Breast epithelium (tissue), 4 donors: ENCODE measurements around the gene IGF1R. TPM values are rescaled to one million over a fixed set of nuclear protein-coding genes. Genes with fewer than 3 reads are reported as not detected.

Experiments
- DNase-seq, 2 donors: peaks; one replicate each; pipeline ENCODE4 v3.0.0-alpha.2; 2019; ENCODE audit warnings: low spot score in 2 of 2
- H3K27ac ChIP-seq, 2 donors: fragments of 200-600 bp; sonication (generic) in 1 of 2; one replicate each; pipeline ENCODE4 v1.5.1; 2016 to 2019; ENCODE audit warnings: mild to moderate bottlenecking in 1 of 2
- H3K27me3 ChIP-seq, 2 donors: fragments of 200-600 bp; sonication (generic) in 1 of 2; one replicate each; pipeline versions ENCODE4 v1.5.1 to v1.6.0; 2017 to 2019; ENCODE audit warnings: control low read depth in 1 of 2, mild to moderate bottlenecking in 1 of 2
- H3K36me3 ChIP-seq: fragments of 200-600 bp; one replicate; pipeline ENCODE4 v1.5.1; 2019
- H3K4me1 ChIP-seq, 2 donors: fragments of 200-600 bp; sonication (generic); one replicate each; pipeline ENCODE4 v1.5.1; 2016 to 2019; ENCODE audit warnings: control low read depth in 1 of 2
- H3K4me3 ChIP-seq, 3 donors: fragments of 200-600 bp; sonication (generic); 1 replicate in 2 of 3; 2 replicates in 1 of 3; pipeline ENCODE4 v1.5.1; 2016 to 2019; ENCODE audit warnings: mild to moderate bottlenecking in 3 of 3, moderate library complexity in 2 of 3
- H3K9me3 ChIP-seq, 2 donors: fragments of 200-600 bp; sonication (generic) in 1 of 2; one replicate each; pipeline ENCODE4 v1.5.1; 2016 to 2019; ENCODE audit warnings: control low read depth in 1 of 2
- CTCF ChIP-seq, 3 donors: fragments of 450-650 bp; IDR thresholded peaks; one replicate each; pipeline ENCODE4 v1.5.1; 2016 to 2017; ENCODE audit warnings: antibody characterized with exemption in 3 of 3, mild to moderate bottlenecking in 3 of 3, moderate library complexity in 3 of 3
- POLR2A ChIP-seq: fragments of 450-650 bp; IDR thresholded peaks from one replicate; pipeline ENCODE4 v1.6.1; 2016; ENCODE audit warnings: antibody characterized with exemption, mild to moderate bottlenecking, moderate library complexity
- POLR2AphosphoS5 ChIP-seq, 3 donors: sonication (generic); formaldehyde crosslinking; IDR thresholded peaks; one replicate each; pipeline ENCODE4 v1.6.1; 2017; ENCODE audit warnings: antibody characterized with exemption in 3 of 3
- intact Hi-C: fragments of 100-400 bp; cut with DNase I; formaldehyde crosslinking; loops from one replicate; pipeline ENCODE4 v1.15.1; 2023; ENCODE audit warnings: low total_unique reads
- total RNA-seq, 3 donors: library from RNA; depleted of rRNA; stranded (reverse); fragments of >200 nt; gene quantifications; one replicate each; pipeline ENCODE4 v1.1.0, GENCODE V29; 2016

The IGF1R gene
- total RNA-seq, 3 donors from 2014 or later = 61.8 to 146 (median 103) TPM

DNA sequence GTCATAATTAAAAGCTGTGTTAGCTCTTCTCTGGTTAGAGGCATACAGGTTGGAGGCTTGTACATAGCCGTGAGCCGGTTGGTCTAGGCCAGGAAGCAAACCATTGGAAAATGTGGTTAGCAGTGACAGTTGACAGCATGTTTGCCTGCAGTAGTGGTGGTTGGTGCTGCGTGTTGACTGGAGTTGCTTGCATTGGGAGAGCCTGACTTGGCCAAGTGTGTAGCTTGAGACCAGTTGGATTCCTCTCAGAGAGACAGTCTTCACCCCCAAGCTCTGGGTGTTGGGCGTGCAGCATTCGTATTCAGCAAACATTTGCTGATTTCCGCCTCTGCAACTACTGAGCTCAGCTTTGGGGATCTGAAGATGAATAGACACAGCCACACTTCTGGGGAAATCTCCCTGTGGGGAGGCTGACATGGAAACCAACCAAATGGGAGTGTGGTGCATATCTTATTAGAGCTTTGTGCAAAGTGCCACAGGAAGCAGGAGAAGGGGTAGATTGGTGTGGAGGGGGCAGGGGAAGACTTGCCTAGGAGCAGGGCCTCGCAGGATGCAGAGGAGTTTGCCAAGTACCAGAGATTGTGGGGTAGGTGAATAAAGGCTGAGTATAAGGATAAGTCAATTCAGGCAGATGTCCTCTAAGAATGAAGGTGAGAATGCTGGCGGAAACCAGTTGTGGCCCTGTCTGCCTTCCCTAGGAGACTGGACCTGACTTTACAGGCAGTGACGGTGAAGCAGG, 83.5 kb downstream of the IGF1R start:
- no peak for DNase-seq
- TF ChIP-seq POLR2AphosphoS5 (IDR thresholded peaks at IDR 0.05) (no peak), CTCF (IDR thresholded peaks at IDR 0.05) (no peak), POLR2A (no peak)
- Histone ChIP-seq H3K27me3 (no peaks in the 10 kb centered on the region), H3K4me1 (peaks cover 8 to 31% of the 10 kb centered on the region in 2 donors), H3K4me3 (no peak overlapping the region), H3K9me3 (no peaks in the 10 kb centered on the region), H3K27ac (peak overlapping the region; percentile 53 to 65), H3K36me3 (no peaks in the 10 kb centered on the region)
- intact Hi-C loops = no loop called here

- no peak overlapping the region for H3K27ac ChIP-seq
- no peaks in the 10 kb centered on the region for H3K27me3 ChIP-seq
- peaks cover 6 to 21% of the 10 kb centered on the region in 2 donors for H3K4me1 ChIP-seq
- TF ChIP-seq POLR2AphosphoS5 (IDR thresholded peaks at IDR 0.05) (no peak), POLR2A (no peak), CTCF (IDR thresholded peaks at IDR 0.05) (no peak)
- H3K36me3 ChIP-seq = no peaks in the 10 kb centered on the region
- intact Hi-C loops = no loop called here
- no peak overlapping the region for H3K4me3 ChIP-seq
- DNase-seq = no peak
- H3K9me3 ChIP-seq = no peaks in the 10 kb centered on the region
Observed at GRCh38 chr15:98733098-98733497, 84.8 kb downstream of the IGF1R start.

DNA sequence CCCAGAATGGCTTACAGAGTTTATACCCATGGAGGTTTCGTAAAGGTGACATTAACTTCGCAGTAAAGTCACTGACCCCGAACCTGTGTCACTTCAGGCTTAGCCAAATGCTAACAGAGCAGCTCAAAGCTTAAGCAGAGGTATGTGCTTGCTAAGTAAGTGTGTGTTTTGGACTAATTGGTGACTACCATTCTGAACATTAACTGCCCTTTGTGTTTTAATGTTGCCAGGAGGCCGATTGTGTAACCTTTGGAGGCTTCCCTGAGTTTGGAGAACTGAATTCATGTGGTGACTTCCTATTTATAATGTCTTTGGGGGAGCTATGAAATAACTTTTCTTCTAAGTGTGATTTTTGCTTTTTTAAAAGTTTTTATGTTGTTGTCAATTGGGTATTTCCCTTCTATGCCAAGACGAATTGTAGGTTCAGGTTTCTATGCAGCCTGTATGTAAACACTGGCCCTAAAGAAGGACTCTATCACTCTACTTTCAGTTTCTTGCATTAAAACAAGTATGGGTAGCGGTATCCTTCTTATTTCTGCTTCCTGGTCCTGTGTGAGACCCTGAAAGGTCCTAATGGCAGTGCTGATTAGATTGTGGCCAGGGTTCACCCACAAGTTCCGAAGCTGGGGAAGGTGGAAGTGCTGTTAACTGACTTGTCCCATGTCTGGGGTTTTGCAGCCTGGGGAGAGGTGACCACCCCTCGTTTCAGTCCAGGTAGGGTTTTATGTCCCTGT, 86.3 kb downstream of the IGF1R start:
- TF ChIP-seq POLR2A (no peak), POLR2AphosphoS5 (IDR thresholded peaks at IDR 0.05) (no peak), CTCF (IDR thresholded peaks at IDR 0.05) (no peak)
- H3K9me3 ChIP-seq = no peaks in the 10 kb centered on the region
- no peaks in the 10 kb centered on the region for H3K27me3 ChIP-seq
- intact Hi-C loops = no loop called here
- peak overlapping the region; percentile 33 to 63 for H3K27ac ChIP-seq
- no peaks in the 10 kb centered on the region for H3K36me3 ChIP-seq
- H3K4me3 ChIP-seq = no peak overlapping the region
- DNase-seq = no peak
- H3K4me1 ChIP-seq = peaks cover 4 to 12% of the 10 kb centered on the region in 2 donors

- intact Hi-C loops = no loop called here
Observed at GRCh38 chr15:98735304-98735703, 87.0 kb downstream of the IGF1R start.

More at GRCh38 chr15:98735304-98735703, 87.0 kb downstream of the IGF1R start:
- Histone ChIP-seq H3K36me3 (no peaks in the 10 kb centered on the region), H3K4me1 (peaks cover 4 to 9% of the 10 kb centered on the region in 2 donors), H3K27me3 (no peaks in the 10 kb centered on the region), H3K27ac (peak overlapping the region; percentile 33 to 63), H3K9me3 (no peaks in the 10 kb centered on the region), H3K4me3 (no peak overlapping the region)
- DNase-seq = no peak
- TF ChIP-seq CTCF (IDR thresholded peaks at IDR 0.05) = no peak
